Loucy (cell line): Measurements from ENCODE around the gene CXCL14.

Source experiments
- EZH2phosphoT487 ChIP-seq: fragments of 200-600 bp; IDR thresholded peaks from 2 replicates; pipeline ENCODE4 v1.6.1; 2018; ENCODE audit warnings: antibody characterized with exemption, mild to moderate bottlenecking, moderate library complexity, borderline replicate concordance
- TF ChIP-seq, protein P1 (sequence below): fragments of 200-600 bp; sonication (generic); conservative IDR thresholded peaks from 2 replicates; pipeline ENCODE4 v1.5.1; 2014; ENCODE audit warnings: mild to moderate bottlenecking, antibody characterized with exemption, low read length

DNA sequence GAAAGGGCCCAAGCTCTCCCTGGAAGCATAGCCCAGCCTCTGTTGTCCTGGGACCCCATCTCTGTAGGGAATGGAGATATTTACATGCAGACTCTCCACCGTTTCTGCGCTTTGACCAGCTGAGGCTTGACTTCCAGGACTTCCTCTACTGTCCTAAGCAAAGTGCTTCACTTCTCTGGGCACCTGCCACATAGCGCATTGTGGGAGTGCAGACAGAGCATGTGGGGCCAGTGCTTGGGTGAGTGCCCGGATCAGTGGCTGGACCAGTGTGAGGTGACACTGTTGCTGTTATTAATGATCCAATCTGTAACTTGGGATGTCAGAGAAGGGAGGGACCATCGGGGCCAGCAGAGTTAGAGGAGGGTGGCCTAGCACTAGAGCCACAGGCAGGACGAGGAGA is 10.5 kb downstream of the CXCL14 start:
- TF ChIP-seq, protein P1, sequence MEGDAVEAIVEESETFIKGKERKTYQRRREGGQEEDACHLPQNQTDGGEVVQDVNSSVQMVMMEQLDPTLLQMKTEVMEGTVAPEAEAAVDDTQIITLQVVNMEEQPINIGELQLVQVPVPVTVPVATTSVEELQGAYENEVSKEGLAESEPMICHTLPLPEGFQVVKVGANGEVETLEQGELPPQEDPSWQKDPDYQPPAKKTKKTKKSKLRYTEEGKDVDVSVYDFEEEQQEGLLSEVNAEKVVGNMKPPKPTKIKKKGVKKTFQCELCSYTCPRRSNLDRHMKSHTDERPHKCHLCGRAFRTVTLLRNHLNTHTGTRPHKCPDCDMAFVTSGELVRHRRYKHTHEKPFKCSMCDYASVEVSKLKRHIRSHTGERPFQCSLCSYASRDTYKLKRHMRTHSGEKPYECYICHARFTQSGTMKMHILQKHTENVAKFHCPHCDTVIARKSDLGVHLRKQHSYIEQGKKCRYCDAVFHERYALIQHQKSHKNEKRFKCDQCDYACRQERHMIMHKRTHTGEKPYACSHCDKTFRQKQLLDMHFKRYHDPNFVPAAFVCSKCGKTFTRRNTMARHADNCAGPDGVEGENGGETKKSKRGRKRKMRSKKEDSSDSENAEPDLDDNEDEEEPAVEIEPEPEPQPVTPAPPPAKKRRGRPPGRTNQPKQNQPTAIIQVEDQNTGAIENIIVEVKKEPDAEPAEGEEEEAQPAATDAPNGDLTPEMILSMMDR = no peak
- no peak for TF ChIP-seq EZH2phosphoT487
